Esophagus squamous epithelium (tissue), 4 donors: ENCODE measurements around the gene ABCG5.
A peak's percentile ranks its signal among the peaks of the same experiment; 100 is the strongest.

Experiments used
- POLR2A ChIP-seq, 4 donors: fragments of 450-650 bp; IDR thresholded peaks; one replicate each; pipeline ENCODE4 v1.6.1; 2017; ENCODE audit warnings: antibody characterized with exemption in 4 of 4, mild to moderate bottlenecking in 4 of 4, moderate library complexity in 3 of 4
- TF ChIP-seq, protein P1 (sequence below), 6 experiments: fragments of 450-650 bp in 4 of 6; fragments of 200-600 bp in 2 of 6; sonication (generic) in 2 of 6; IDR thresholded peaks; one replicate each; pipeline ENCODE4 v1.5.1; 2016 to 2019; ENCODE audit warnings: antibody characterized with exemption in 6 of 6, mild to moderate bottlenecking in 4 of 6, moderate library complexity in 4 of 6

DNA sequence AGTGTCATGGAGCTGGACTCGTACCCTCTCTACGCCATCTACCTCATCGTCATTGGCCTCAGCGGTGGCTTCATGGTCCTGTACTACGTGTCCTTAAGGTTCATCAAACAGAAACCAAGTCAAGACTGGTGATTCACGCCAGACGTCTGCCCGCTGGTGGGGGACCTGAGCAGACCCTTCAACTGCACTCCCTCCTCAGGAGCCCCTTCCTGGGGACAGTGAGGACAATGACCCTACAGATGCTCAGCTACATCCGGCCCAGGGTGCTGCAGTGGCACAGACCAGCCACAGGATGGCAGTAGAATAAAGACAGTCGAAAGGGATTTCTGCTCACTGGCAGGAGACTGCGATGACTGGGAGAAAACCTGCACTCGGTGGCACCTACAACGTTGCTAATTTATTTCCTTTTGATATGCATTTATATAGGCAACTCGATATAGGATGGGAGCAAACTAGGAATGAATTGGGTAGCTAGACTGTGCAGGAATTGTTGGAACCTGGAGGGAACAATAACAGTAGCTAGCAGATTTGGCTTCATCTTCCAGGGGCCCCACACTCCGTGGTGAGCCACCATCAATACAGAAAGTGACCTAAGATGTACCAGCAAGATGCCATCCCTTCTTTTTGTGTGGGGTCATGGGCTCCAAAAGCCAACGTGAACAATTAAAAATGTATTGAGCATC, 39.3 kb upstream of the ABCG5 start:
- TF ChIP-seq, protein P1, sequence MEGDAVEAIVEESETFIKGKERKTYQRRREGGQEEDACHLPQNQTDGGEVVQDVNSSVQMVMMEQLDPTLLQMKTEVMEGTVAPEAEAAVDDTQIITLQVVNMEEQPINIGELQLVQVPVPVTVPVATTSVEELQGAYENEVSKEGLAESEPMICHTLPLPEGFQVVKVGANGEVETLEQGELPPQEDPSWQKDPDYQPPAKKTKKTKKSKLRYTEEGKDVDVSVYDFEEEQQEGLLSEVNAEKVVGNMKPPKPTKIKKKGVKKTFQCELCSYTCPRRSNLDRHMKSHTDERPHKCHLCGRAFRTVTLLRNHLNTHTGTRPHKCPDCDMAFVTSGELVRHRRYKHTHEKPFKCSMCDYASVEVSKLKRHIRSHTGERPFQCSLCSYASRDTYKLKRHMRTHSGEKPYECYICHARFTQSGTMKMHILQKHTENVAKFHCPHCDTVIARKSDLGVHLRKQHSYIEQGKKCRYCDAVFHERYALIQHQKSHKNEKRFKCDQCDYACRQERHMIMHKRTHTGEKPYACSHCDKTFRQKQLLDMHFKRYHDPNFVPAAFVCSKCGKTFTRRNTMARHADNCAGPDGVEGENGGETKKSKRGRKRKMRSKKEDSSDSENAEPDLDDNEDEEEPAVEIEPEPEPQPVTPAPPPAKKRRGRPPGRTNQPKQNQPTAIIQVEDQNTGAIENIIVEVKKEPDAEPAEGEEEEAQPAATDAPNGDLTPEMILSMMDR (IDR thresholded peaks at IDR 0.05), result peak; percentile 56 to 89 (median 82)
- no peak for TF ChIP-seq POLR2A (IDR thresholded peaks at IDR 0.05)
